BLaER1 treated with 17β-estradiol and CSF1 and Interleukin-3, amounts not matched to agents 10 nM and 100 nM (cell line): Measurements from ENCODE around the gene PIP4K2B.

Experiments
- H3K27ac ChIP-seq, 11 experiments: shearing (Covaris generic); formaldehyde crosslinking; 2 replicates each; pipeline ENCODE4 v1.8.1; 2022
- H3K27me3 ChIP-seq, 11 experiments: shearing (Covaris generic); formaldehyde crosslinking; 2 replicates each; pipeline ENCODE4 v1.8.1; 2022
- H3K36me3 ChIP-seq, 11 experiments: shearing (Covaris generic); formaldehyde crosslinking; 2 replicates each; pipeline ENCODE4 v1.8.1; 2022
- H3K4me1 ChIP-seq, 10 experiments: shearing (Covaris generic); formaldehyde crosslinking; 2 replicates each; pipeline ENCODE4 v1.8.1; 2022
- H3K4me2 ChIP-seq, 11 experiments: shearing (Covaris generic); formaldehyde crosslinking; 2 replicates each; pipeline ENCODE4 v1.8.1; 2022
- H3K4me3 ChIP-seq, 10 experiments: shearing (Covaris generic); formaldehyde crosslinking; 2 replicates each; pipeline ENCODE4 v1.8.1; 2022
- H3K9ac ChIP-seq, 11 experiments: shearing (Covaris generic); formaldehyde crosslinking; 2 replicates each; pipeline ENCODE4 v1.8.1; 2022
- H3K9me3 ChIP-seq, 11 experiments: shearing (Covaris generic); formaldehyde crosslinking; replicated peaks in 1 of 11; 2 replicates each; pipeline ENCODE4 v1.8.1; 2022
- H4K20me1 ChIP-seq, 11 experiments: shearing (Covaris generic); formaldehyde crosslinking; 2 replicates each; pipeline ENCODE4 v1.8.1; 2022
- Cebpa-rat ChIP-seq, 11 experiments: shearing (Covaris generic); IDR thresholded peaks; 2 replicates each; pipeline ENCODE4 v1.8.1; 2022

PIP4K2B gene

GRCh38 chr17:38738007-38738662 is 61.2 kb downstream of the PIP4K2B start:
- H3K4me1 ChIP-seq: peaks cover 23 to 91% (median 74%) of the 10 kb centered on the region in 10 experiments
- no peaks in the 10 kb centered on the region for H3K9me3 ChIP-seq
- TF ChIP-seq Cebpa-rat (IDR thresholded peaks at IDR 0.05): no peak
- H3K27ac ChIP-seq: no peak overlapping the region
- H3K4me3 ChIP-seq: no peak overlapping the region
- peak overlapping the region in 8 of 11 experiments; percentile 5 to 74 (median 60); a peak in 14 of 22 replicates for H3K4me2 ChIP-seq
- H3K27me3 ChIP-seq: no peaks in the 10 kb centered on the region
- H3K9ac ChIP-seq: no peak overlapping the region
- peaks cover 2 to 55% (median 6%) of the 10 kb centered on the region in 11 experiments; a peak in 15 of 22 replicates for H3K36me3 ChIP-seq
- H4K20me1 ChIP-seq: peaks cover 5 to 65% (median 21%) of the 10 kb centered on the region in 11 experiments; a peak in 17 of 22 replicates

GRCh38 chr17:38735161-38735997 is 64.0 kb downstream of the PIP4K2B start:
- H3K27me3 ChIP-seq: no peaks in the 10 kb centered on the region
- no peak overlapping the region for H3K27ac ChIP-seq
- peaks cover 41 to 91% (median 73%) of the 10 kb centered on the region in 10 experiments for H3K4me1 ChIP-seq
- H3K9me3 ChIP-seq: no peaks in the 10 kb centered on the region
- no peak overlapping the region for H3K4me3 ChIP-seq
- H4K20me1 ChIP-seq: peaks cover 7 to 67% (median 33%) of the 10 kb centered on the region in 11 experiments; a peak in 17 of 22 replicates
- H3K9ac ChIP-seq: peak overlapping the region in 7 of 11 experiments; percentile 2 to 48 (median 15); a peak in 6 of 22 replicates
- H3K36me3 ChIP-seq: peaks cover 6 to 65% (median 15%) of the 10 kb centered on the region in 11 experiments; a peak in 16 of 22 replicates
- peak overlapping the region in 10 of 11 experiments; percentile 7 to 45 (median 24); a peak in 9 of 22 replicates for H3K4me2 ChIP-seq
- no peak for TF ChIP-seq Cebpa-rat (IDR thresholded peaks at IDR 0.05)

- Histone ChIP-seq H3K27me3 (no peaks in the 10 kb centered on the region), H3K36me3 (peaks cover 6 to 61% (median 15%) of the 10 kb centered on the region in 11 experiments; a peak in 16 of 22 replicates), H3K4me3 (no peak overlapping the region), H4K20me1 (peaks cover 7 to 62% (median 33%) of the 10 kb centered on the region in 11 experiments; a peak in 17 of 22 replicates), H3K4me2 (peak overlapping the region; percentile 9 to 98 (median 86); a peak in 16 of 22 replicates), H3K9ac (peak overlapping the region in 1 of 11 experiments; percentile 3; a peak in 3 of 22 replicates), H3K9me3 (no peaks in the 10 kb centered on the region), H3K4me1 (peaks cover 47 to 87% (median 71%) of the 10 kb centered on the region in 10 experiments), H3K27ac (no peak overlapping the region)
- no peak for TF ChIP-seq Cebpa-rat (IDR thresholded peaks at IDR 0.05)
Observed at GRCh38 chr17:38733982-38734973, 65.1 kb downstream of the PIP4K2B start.

- H3K9ac ChIP-seq: peak overlapping the region in 6 of 11 experiments; percentile 3 to 86 (median 43); a peak in 6 of 22 replicates
- peaks cover 56 to 93% (median 75%) of the 10 kb centered on the region in 10 experiments for H3K4me1 ChIP-seq
- no peak overlapping the region for H3K4me3 ChIP-seq
- H3K27me3 ChIP-seq: no peaks in the 10 kb centered on the region
- H3K36me3 ChIP-seq: peaks cover 6 to 53% (median 14%) of the 10 kb centered on the region in 11 experiments; a peak in 15 of 22 replicates
- H3K9me3 ChIP-seq: peaks cover 0 to 4% (median 0%) of the 10 kb centered on the region in 11 experiments; a peak in 1 of 22 replicates
- no peak overlapping the region for H3K27ac ChIP-seq
- peak overlapping the region in 10 of 11 experiments; percentile 30 to 98 (median 95); a peak in 20 of 22 replicates for H3K4me2 ChIP-seq
- peaks cover 7 to 55% (median 33%) of the 10 kb centered on the region in 11 experiments; a peak in 17 of 22 replicates for H4K20me1 ChIP-seq
- no peak for TF ChIP-seq Cebpa-rat (IDR thresholded peaks at IDR 0.05)
Observed at GRCh38 chr17:38733282-38733981, 65.9 kb downstream of the PIP4K2B start.

- Histone ChIP-seq H3K27ac (peak overlapping the region in 3 of 11 experiments; percentile 89 to 95 (median 94); a peak in 4 of 22 replicates), H3K36me3 (peaks cover 7 to 47% (median 15%) of the 10 kb centered on the region in 11 experiments; a peak in 17 of 22 replicates), H3K9me3 (peaks cover 0 to 6% (median 0%) of the 10 kb centered on the region in 11 experiments; a peak in 1 of 22 replicates), H3K4me2 (peak overlapping the region; percentile 86 to 98 (median 96)), H3K4me1 (peaks cover 64 to 93% (median 76%) of the 10 kb centered on the region in 10 experiments), H3K27me3 (no peaks in the 10 kb centered on the region), H3K9ac (peak overlapping the region; percentile 7 to 87 (median 85); a peak in 18 of 22 replicates), H4K20me1 (peaks cover 7 to 53% (median 33%) of the 10 kb centered on the region in 11 experiments; a peak in 17 of 22 replicates), H3K4me3 (peak overlapping the region in 6 of 10 experiments; percentile 71 to 86 (median 79); a peak in 6 of 20 replicates)
- no peak for TF ChIP-seq Cebpa-rat (IDR thresholded peaks at IDR 0.05)
Observed at GRCh38 chr17:38732376-38733281, 66.7 kb downstream of the PIP4K2B start.

GRCh38 chr17:38731526-38732294 is 67.6 kb downstream of the PIP4K2B start:
- Histone ChIP-seq H3K27me3 (no peaks in the 10 kb centered on the region), H3K9ac (peak overlapping the region; percentile 78 to 87 (median 85); a peak in 21 of 22 replicates), H3K27ac (peak overlapping the region in 10 of 11 experiments; percentile 61 to 95 (median 90); a peak in 14 of 22 replicates), H3K4me2 (peak overlapping the region; percentile 86 to 98 (median 96)), H3K4me3 (peak overlapping the region; percentile 68 to 86 (median 78)), H3K4me1 (peaks cover 73 to 94% (median 84%) of the 10 kb centered on the region in 10 experiments), H3K36me3 (peaks cover 8 to 39% (median 21%) of the 10 kb centered on the region in 11 experiments; a peak in 17 of 22 replicates), H3K9me3 (peaks cover 0 to 6% (median 0%) of the 10 kb centered on the region in 11 experiments; a peak in 1 of 22 replicates), H4K20me1 (peaks cover 7 to 50% (median 33%) of the 10 kb centered on the region in 11 experiments; a peak in 17 of 22 replicates)
- TF ChIP-seq Cebpa-rat (IDR thresholded peaks at IDR 0.05): no peak
